HFF-Myc (cell line): Measurements from ENCODE around the gene CALHM1.

Experiments
- DNase-seq: peaks from one replicate; pipeline ENCODE4 v3.0.0-alpha.2; 2011; ENCODE audit warnings: low read depth; ENCODE audit errors: extremely low read depth
- H3K4me3 ChIP-seq: replicated peaks from 2 replicates; pipeline ENCODE4 v1.5.1; 2011; ENCODE audit warnings: low read depth, mild to moderate bottlenecking, control low read depth, low read length
- TF ChIP-seq, protein P1 (sequence below): IDR thresholded peaks from 2 replicates; pipeline ENCODE4 v1.5.1; 2012; ENCODE audit warnings: mild to moderate bottlenecking, low read depth, low read length, control low read depth; ENCODE audit errors: missing control alignments

Gene CALHM1

GRCh38 chr10:103474077-103474476 lies 15.4 kb upstream of the CALHM1 start:
- H3K4me3 ChIP-seq: no peak overlapping the region
- DNase-seq: no peak
- TF ChIP-seq, protein P1, sequence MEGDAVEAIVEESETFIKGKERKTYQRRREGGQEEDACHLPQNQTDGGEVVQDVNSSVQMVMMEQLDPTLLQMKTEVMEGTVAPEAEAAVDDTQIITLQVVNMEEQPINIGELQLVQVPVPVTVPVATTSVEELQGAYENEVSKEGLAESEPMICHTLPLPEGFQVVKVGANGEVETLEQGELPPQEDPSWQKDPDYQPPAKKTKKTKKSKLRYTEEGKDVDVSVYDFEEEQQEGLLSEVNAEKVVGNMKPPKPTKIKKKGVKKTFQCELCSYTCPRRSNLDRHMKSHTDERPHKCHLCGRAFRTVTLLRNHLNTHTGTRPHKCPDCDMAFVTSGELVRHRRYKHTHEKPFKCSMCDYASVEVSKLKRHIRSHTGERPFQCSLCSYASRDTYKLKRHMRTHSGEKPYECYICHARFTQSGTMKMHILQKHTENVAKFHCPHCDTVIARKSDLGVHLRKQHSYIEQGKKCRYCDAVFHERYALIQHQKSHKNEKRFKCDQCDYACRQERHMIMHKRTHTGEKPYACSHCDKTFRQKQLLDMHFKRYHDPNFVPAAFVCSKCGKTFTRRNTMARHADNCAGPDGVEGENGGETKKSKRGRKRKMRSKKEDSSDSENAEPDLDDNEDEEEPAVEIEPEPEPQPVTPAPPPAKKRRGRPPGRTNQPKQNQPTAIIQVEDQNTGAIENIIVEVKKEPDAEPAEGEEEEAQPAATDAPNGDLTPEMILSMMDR: no peak

- DNase-seq: no peak
- no peak overlapping the region for H3K4me3 ChIP-seq
- TF ChIP-seq, protein P1: no peak
These were observed 14.6 kb upstream of the CALHM1 start for GRCh38 chr10:103473261-103473671.

GRCh38 chr10:103472005-103472404 lies 13.3 kb upstream of the CALHM1 start:
- TF ChIP-seq, protein P1: no peak
- no peak overlapping the region for H3K4me3 ChIP-seq
- no peak for DNase-seq

GRCh38 chr10:103470761-103471653 lies 12.3 kb upstream of the CALHM1 start:
- TF ChIP-seq, protein P1: no peak
- DNase-seq: no peak
- H3K4me3 ChIP-seq: no peak overlapping the region

- no peak overlapping the region for H3K4me3 ChIP-seq
- no peak for DNase-seq
- TF ChIP-seq, protein P1: no peak
These were observed 10.5 kb upstream of the CALHM1 start for GRCh38 chr10:103469201-103469600.

DNA sequence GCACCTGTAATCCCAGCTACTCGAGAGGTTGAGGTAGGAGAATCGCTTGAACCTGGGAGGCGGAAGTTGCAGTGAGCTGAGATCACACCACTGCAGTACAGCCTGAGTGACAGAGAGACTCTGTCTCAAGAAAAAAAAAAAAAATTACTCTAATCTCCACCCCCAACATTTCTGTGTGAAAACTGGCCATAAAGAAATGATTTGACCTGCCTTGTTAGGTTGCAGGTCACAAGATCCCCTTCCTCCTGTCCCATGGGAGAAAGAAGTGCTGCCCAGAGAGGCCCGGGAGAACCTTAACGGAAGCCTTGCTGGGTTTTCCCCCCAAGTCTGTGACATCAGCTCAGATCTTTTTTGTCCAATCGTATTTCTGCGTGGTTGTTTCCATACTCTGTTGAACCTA lies 8.7 kb upstream of the CALHM1 start:
- no peak overlapping the region for H3K4me3 ChIP-seq
- no peak for DNase-seq
- TF ChIP-seq, protein P1: no peak

DNA sequence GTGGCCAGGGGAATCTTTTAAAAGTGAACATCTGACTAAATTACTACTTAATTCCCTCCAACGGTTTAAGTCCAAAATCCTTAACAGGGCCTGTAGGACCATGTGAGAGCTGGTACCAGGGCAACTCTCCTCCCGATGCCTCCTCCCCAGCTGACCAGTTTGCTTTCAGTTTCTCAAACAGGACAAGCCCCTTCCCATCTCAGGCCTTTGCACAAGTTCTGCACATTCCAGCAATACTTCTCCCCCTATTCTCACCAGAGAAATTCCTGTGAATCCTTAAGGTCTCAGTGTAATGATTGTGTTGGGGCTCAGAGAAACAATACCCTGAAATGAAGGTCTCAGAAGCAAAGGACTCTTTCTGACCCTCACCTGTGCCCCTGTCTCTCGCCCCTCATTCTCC lies 8.0 kb upstream of the CALHM1 start:
- no peak overlapping the region for H3K4me3 ChIP-seq
- TF ChIP-seq, protein P1: no peak
- DNase-seq: no peak
